ENCODE measurements around the gene STN1.
"Not testable (repeated sequence)": the region's sequence is repeated elsewhere in the genome, so short reads cannot be mapped to it uniquely, and the experiment has no call there.

DNA sequence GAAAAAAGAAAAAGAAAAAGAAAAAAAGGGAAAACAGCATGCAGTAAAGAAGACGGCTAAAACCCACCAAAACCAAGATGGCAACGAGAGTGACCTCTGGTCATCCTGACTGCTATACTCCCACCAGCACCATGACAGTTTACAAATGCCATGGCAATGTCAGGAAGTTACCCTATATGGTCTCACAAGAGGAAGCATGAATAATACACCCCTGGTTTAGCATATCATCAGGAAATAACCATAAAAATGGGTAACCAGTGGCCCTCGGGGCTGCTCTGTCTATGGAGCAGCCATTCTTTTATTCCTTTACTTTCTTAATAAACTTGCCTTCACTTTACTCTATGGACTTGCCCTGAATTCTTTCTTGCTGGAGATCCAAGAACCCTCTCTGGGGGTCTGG is 72.6 kb downstream of the STN1 start:
- not testable (repeated sequence) for TF ChIP-seq E2F3 (CRISPR knock-in tag; IDR thresholded peaks at IDR 0.05); CTCF (IDR thresholded peaks at IDR 0.05 in 2 of 3, conservative IDR thresholded peaks at IDR 0.05 in 1 of 3; ENCODE audit: insufficient read depth in 2 of 3, low read depth in 1 of 3, low read length in 3 of 3); NELFE (IDR thresholded peaks at IDR 0.05; ENCODE audit: insufficient read depth, insufficient read length); KHSRP (IDR thresholded peaks at IDR 0.05); CBX5 (IDR thresholded peaks at IDR 0.05; ENCODE audit: borderline replicate concordance, low read depth); ZC3H11A (IDR thresholded peaks at IDR 0.05; ENCODE audit: low read depth, low read length); GATAD2B (IDR thresholded peaks at IDR 0.05; ENCODE audit: borderline replicate concordance); TCFL5 (CRISPR knock-in tag; conservative IDR thresholded peaks at IDR 0.05); ZNF12 (CRISPR knock-in tag; IDR thresholded peaks at IDR 0.05); MLX (CRISPR knock-in tag; conservative IDR thresholded peaks at IDR 0.05)
- TF ChIP-seq, protein P1, sequence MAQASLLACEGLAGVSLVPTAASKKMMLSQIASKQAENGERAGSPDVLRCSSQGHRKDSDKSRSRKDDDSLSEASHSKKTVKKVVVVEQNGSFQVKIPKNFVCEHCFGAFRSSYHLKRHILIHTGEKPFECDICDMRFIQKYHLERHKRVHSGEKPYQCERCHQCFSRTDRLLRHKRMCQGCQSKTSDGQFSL (CRISPR knock-in tag; IDR thresholded peaks at IDR 0.05) = not testable (repeated sequence)
- TF ChIP-seq, protein P1 (tag; IDR thresholded peaks at IDR 0.05) = not testable (repeated sequence)

All from K562 (cell line).